Midbrain (tissue), 1 donor: ENCODE data around the gene COP1.
"Not testable (repeated sequence)": the region's sequence is repeated elsewhere in the genome, so short reads cannot be mapped to it uniquely, and the experiment has no call there.

Experiments
- DNase-seq: peaks from one replicate; lab custom pipeline; 2025; lab: John Stamatoyannopoulos, UW

COP1 gene

GRCh38 chr1:176043537-176043936, 163.5 kb downstream of the COP1 start:
- DNase-seq = no peak

GRCh38 chr1:176033881-176034280, 173.2 kb downstream of the COP1 start:
- DNase-seq = no peak

GRCh38 chr1:176033474-176033873, 173.6 kb downstream of the COP1 start:
- DNase-seq = no peak

- DNase-seq = no peak
Observed at GRCh38 chr1:176032040-176032645, 174.9 kb downstream of the COP1 start.

- no peak for DNase-seq
Observed at GRCh38 chr1:176029609-176030008, 177.5 kb downstream of the COP1 start.

GRCh38 chr1:176029155-176029554, 177.9 kb downstream of the COP1 start:
- DNase-seq = no peak

GRCh38 chr1:176027934-176028333, 179.2 kb downstream of the COP1 start:
- DNase-seq = not testable (repeated sequence)

- no peak for DNase-seq
Observed at GRCh38 chr1:176022574-176022973, 184.5 kb downstream of the COP1 start.

GRCh38 chr1:176017722-176018121, 189.4 kb downstream of the COP1 start:
- no peak for DNase-seq

- no peak for DNase-seq
Observed at GRCh38 chr1:176009951-176010350, 197.1 kb downstream of the COP1 start.

- DNase-seq = not testable (repeated sequence)
Observed at GRCh38 chr1:176007756-176008389, 199.2 kb downstream of the COP1 start.

- not testable (repeated sequence) for DNase-seq
Observed at GRCh38 chr1:175994660-175995059, 212.4 kb downstream of the COP1 start.

- not testable (repeated sequence) for DNase-seq
Observed at GRCh38 chr1:175992825-175993224, 214.3 kb downstream of the COP1 start.

- not testable (repeated sequence) for DNase-seq
Observed at GRCh38 chr1:175992202-175992601, 214.9 kb downstream of the COP1 start.

GRCh38 chr1:175984813-175985212, 222.3 kb downstream of the COP1 start:
- no peak for DNase-seq

GRCh38 chr1:175984057-175984812, 222.9 kb downstream of the COP1 start:
- no peak for DNase-seq

GRCh38 chr1:175983363-175983762, 223.7 kb downstream of the COP1 start:
- DNase-seq = not testable (repeated sequence)

- no peak for DNase-seq
Observed at GRCh38 chr1:175981128-175981527, 226.0 kb downstream of the COP1 start.

GRCh38 chr1:175978926-175979325, 228.2 kb downstream of the COP1 start:
- DNase-seq = no peak

- DNase-seq = no peak
Observed at GRCh38 chr1:175978476-175978875, 228.6 kb downstream of the COP1 start.

- DNase-seq = no peak
Observed at GRCh38 chr1:175976865-175977642, 230.0 kb downstream of the COP1 start.

GRCh38 chr1:175969231-175969630, 237.9 kb downstream of the COP1 start:
- DNase-seq = no peak
